Measurements from ENCODE around the gene RAP1GAP.

- TF ChIP-seq CTCF (IDR thresholded peaks at IDR 0.05; ENCODE audit: borderline replicate concordance, extremely low read depth, low read length, poor library complexity, severe bottlenecking) (no peak), EZH2 (IDR thresholded peaks at IDR 0.05; ENCODE audit: borderline replicate concordance, low read depth, low read length, severe bottlenecking) (no peak)
Measured at GRCh38 chr1:21689661-21690372, 20.7 kb upstream of the RAP1GAP start.
